ENCODE data around the gene NAA50.

NAA50 gene

GRCh38 chr3:113745756-113746547 lies at the start of gene NAA50:
Gene NAA50, minus strand, starts transcription at chr3:113746249. Its CDS starts 300 bp downstream, at chr3:113745949.
- DNase-seq (ENCODE audit: low read depth in 2 of 2) = peak; percentile 89 to 92

- DNase-seq (ENCODE audit: low read depth in 2 of 2) = no peak
Observed at GRCh38 chr3:113795693-113796092, 49.6 kb upstream of the NAA50 start.

- DNase-seq (ENCODE audit: low read depth in 2 of 2) = no peak
Observed at GRCh38 chr3:113794526-113794925, 48.5 kb upstream of the NAA50 start.

- DNase-seq (ENCODE audit: low read depth in 2 of 2) = no peak
Observed at GRCh38 chr3:113791381-113791780, 45.3 kb upstream of the NAA50 start.

GRCh38 chr3:113783980-113784379 lies 37.9 kb upstream of the NAA50 start:
- DNase-seq (ENCODE audit: low read depth in 2 of 2) = no peak

- no peak for DNase-seq (ENCODE audit: low read depth in 2 of 2)
Observed at GRCh38 chr3:113783463-113783862, 37.4 kb upstream of the NAA50 start.

GRCh38 chr3:113776564-113776963 lies 30.5 kb upstream of the NAA50 start:
- DNase-seq (ENCODE audit: low read depth in 2 of 2) = no peak

- no peak for DNase-seq (ENCODE audit: low read depth in 2 of 2)
Observed at GRCh38 chr3:113775516-113775915, 29.5 kb upstream of the NAA50 start.

GRCh38 chr3:113773381-113773780 lies 27.3 kb upstream of the NAA50 start:
- DNase-seq (ENCODE audit: low read depth in 2 of 2) = no peak

GRCh38 chr3:113771993-113772392 lies 25.9 kb upstream of the NAA50 start:
- DNase-seq (ENCODE audit: low read depth in 2 of 2) = no peak

- DNase-seq (ENCODE audit: low read depth in 2 of 2) = no peak
Observed at GRCh38 chr3:113769551-113769950, 23.5 kb upstream of the NAA50 start.

GRCh38 chr3:113764698-113765097 lies 18.6 kb upstream of the NAA50 start:
- DNase-seq (ENCODE audit: low read depth in 2 of 2) = no peak

- DNase-seq (ENCODE audit: low read depth in 2 of 2) = no peak
Observed at GRCh38 chr3:113758389-113759024, 12.5 kb upstream of the NAA50 start.

GRCh38 chr3:113754494-113755159 lies 8.6 kb upstream of the NAA50 start:
- no peak for DNase-seq (ENCODE audit: low read depth in 2 of 2)

- DNase-seq (ENCODE audit: low read depth in 2 of 2) = no peak
Observed at GRCh38 chr3:113753376-113753985, 7.4 kb upstream of the NAA50 start.

- DNase-seq (ENCODE audit: low read depth in 2 of 2) = no peak
Observed at GRCh38 chr3:113751141-113751540, 5.1 kb upstream of the NAA50 start.

- DNase-seq (ENCODE audit: low read depth in 2 of 2) = peak in 1 of 2 donors; percentile 26
Observed at GRCh38 chr3:113747283-113748046, 1.4 kb upstream of the NAA50 start.

- DNase-seq (ENCODE audit: low read depth in 2 of 2) = peak; percentile 71 to 75
Observed at GRCh38 chr3:113746548-113747282, 666 bp upstream of the NAA50 start, which contains the start of gene ATP6V1A. Gene ATP6V1A, plus strand, starts transcription at chr3:113747035. Its CDS starts 31,719 bp downstream, at chr3:113778754.

GRCh38 chr3:113744941-113745755 lies 901 bp downstream of the NAA50 start:
- peak in 1 of 2 donors; percentile 54 for DNase-seq (ENCODE audit: low read depth in 2 of 2)
